ENCODE data around the gene RASEF.

The RASEF gene

DNA sequence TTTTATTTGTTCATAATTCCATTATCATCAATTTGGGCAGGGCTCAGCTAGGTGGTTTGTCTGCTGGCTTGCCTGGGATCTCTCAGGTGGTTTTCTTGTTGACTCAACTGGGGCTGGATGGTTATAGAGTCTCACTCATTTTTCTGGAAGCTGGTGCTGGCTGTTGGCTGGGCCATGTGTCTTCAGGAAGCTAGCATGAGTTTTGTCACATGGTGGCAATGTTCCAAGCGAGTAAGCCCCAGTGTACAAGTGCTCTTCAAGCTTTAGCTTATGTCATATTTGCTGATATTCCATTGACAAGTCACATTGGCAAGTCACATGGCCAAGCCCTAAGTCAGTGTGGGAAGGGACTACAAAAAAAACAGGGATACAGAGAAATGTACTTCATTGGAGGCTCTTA is 2.3 kb upstream of the RASEF start:
- in situ Hi-C loops (cut with HindIII; ENCODE audit: low pct_ligation_motif_present, low sequenced_read_pairs): no loop called here
- H3K36me3 ChIP-seq (replicated peaks): no peaks in the 10 kb centered on the region
- no peak for DNase-seq
- no peak overlapping the region for H3K4me3 ChIP-seq (ENCODE audit: low read depth, low read length)
- peaks cover 28% of the 10 kb centered on the region for H3K27me3 ChIP-seq (replicated peaks)
- TF ChIP-seq, protein P1, sequence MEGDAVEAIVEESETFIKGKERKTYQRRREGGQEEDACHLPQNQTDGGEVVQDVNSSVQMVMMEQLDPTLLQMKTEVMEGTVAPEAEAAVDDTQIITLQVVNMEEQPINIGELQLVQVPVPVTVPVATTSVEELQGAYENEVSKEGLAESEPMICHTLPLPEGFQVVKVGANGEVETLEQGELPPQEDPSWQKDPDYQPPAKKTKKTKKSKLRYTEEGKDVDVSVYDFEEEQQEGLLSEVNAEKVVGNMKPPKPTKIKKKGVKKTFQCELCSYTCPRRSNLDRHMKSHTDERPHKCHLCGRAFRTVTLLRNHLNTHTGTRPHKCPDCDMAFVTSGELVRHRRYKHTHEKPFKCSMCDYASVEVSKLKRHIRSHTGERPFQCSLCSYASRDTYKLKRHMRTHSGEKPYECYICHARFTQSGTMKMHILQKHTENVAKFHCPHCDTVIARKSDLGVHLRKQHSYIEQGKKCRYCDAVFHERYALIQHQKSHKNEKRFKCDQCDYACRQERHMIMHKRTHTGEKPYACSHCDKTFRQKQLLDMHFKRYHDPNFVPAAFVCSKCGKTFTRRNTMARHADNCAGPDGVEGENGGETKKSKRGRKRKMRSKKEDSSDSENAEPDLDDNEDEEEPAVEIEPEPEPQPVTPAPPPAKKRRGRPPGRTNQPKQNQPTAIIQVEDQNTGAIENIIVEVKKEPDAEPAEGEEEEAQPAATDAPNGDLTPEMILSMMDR (IDR thresholded peaks at IDR 0.05; ENCODE audit: low read depth, low read length, missing control alignments): no peak
- no peak overlapping the region for H3K27ac ChIP-seq

DNA sequence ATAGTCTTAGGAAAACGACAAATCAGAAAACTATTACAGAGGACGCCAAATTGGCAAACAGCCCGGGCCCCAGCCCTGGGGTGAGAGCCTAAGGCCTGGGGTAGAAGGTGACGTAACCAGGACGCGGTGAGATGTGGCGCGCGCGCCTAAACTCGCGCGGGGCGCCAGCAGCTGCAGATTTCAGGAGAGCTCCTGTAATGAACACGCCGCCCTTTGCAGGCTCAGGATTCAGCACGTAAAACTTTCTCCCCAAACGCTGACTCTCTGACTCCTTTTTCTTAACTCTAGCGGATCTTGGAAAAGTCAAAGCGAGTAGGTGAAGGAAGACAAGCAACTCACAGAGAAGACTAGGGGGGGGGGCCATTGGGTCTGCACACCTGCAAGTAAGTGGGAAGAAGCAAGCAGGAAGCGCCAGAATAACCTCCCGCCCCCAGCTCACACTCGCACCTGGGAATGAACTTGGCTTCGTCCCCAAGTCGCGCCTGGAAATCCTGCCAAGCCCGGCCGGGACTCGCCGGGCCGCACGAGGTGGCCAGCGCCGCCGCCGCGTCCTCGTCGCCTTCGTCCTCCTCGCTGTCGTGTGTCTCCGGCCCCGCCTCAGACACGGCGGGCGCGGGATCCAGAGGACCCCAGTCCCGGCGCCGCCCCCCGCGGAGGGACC is 822 bp downstream of the RASEF start:
- H3K27me3 ChIP-seq (replicated peaks): peaks cover 28% of the 10 kb centered on the region
- peak overlapping the region; percentile 52 for H3K4me3 ChIP-seq (ENCODE audit: low read depth, low read length)
- no peak for DNase-seq
- no peaks in the 10 kb centered on the region for H3K36me3 ChIP-seq (replicated peaks)
- H3K27ac ChIP-seq: no peak overlapping the region
- TF ChIP-seq, protein P1 (IDR thresholded peaks at IDR 0.05; ENCODE audit: low read depth, low read length, missing control alignments): no peak
- in situ Hi-C loops (cut with HindIII; ENCODE audit: low pct_ligation_motif_present, low sequenced_read_pairs): no loop called here

DNA sequence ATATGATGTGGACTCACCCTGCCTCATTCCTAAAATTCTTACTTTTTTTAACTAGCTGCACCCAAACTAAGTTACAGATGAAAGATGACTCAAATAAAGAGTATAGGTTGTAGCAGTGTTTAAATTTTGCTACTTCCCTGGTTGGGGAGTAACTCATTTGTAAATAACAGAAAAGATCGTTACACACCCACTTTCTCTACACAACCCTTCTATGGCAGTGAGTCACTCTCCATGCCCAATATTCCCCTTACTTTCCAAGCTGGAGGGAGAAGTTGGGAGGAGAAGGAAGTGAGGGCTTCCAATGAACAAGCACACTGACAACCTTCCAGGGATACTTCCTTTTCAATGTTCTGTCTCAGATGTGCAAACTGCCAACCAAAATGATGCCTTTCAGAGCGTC is 1.9 kb downstream of the RASEF start:
- TF ChIP-seq, protein P1 (IDR thresholded peaks at IDR 0.05; ENCODE audit: low read depth, low read length, missing control alignments): no peak
- Histone ChIP-seq H3K4me3 (ENCODE audit: low read depth, low read length) (no peak overlapping the region), H3K27ac (no peak overlapping the region)

DNA sequence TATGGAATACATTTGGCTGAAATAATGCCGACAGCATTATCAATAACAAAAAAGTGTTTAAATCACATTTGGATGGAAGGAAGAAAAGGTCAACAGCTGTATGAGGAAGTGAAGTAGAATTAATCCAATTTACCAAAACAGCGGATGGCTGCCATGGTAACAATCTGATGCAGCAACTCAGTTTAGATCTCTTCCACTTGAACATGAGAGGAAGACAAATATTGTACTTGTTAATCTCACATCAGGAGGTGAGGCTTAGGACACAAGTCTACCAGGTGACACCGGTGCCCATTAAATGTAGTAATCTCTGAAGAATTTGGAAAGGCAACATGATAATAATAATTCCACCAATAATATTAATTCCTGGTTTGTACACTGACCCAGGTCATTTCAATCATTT is 2.4 kb downstream of the RASEF start:
- DNase-seq: no peak
- in situ Hi-C loops (cut with HindIII; ENCODE audit: low pct_ligation_motif_present, low sequenced_read_pairs): no loop called here
- Histone ChIP-seq H3K36me3 (replicated peaks) (no peaks in the 10 kb centered on the region), H3K27me3 (replicated peaks) (peaks cover 28% of the 10 kb centered on the region), H3K4me3 (ENCODE audit: low read depth, low read length) (no peak overlapping the region), H3K27ac (no peak overlapping the region)
- TF ChIP-seq, protein P1 (IDR thresholded peaks at IDR 0.05; ENCODE audit: low read depth, low read length, missing control alignments): no peak

More for the DNA sequence above, 1.9 kb downstream of the RASEF start:
- DNase-seq: no peak
- Histone ChIP-seq H3K36me3 (replicated peaks) (no peaks in the 10 kb centered on the region), H3K27me3 (replicated peaks) (peaks cover 28% of the 10 kb centered on the region)
- in situ Hi-C loops (cut with HindIII; ENCODE audit: low pct_ligation_motif_present, low sequenced_read_pairs): no loop called here

DNA sequence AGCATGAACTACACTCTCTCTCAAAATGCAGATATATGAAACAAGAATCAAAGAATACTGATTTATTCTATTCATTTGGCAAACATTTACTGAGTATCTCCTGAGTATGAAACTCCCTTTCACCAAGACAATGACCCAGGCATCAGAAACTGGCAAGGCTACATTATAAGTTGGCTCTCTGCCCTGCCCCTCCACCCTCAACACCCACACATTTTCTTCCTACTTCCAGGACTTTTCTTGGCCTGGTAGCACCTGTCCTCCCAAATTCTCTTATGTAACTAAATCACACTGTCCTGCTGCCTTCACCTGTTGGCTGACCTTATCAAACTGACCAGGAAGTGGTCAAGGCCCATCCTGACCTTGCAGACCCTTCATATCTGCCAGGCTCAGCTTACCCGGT is 3.5 kb downstream of the RASEF start:
- TF ChIP-seq, protein P1 (IDR thresholded peaks at IDR 0.05; ENCODE audit: low read depth, low read length, missing control alignments): no peak
- H3K36me3 ChIP-seq (replicated peaks): no peaks in the 10 kb centered on the region
- H3K27ac ChIP-seq: no peak overlapping the region
- no peak overlapping the region for H3K4me3 ChIP-seq (ENCODE audit: low read depth, low read length)
- in situ Hi-C loops (cut with HindIII; ENCODE audit: low pct_ligation_motif_present, low sequenced_read_pairs): no loop called here
- H3K27me3 ChIP-seq (replicated peaks): peaks cover 28% of the 10 kb centered on the region
- no peak for DNase-seq

DNA sequence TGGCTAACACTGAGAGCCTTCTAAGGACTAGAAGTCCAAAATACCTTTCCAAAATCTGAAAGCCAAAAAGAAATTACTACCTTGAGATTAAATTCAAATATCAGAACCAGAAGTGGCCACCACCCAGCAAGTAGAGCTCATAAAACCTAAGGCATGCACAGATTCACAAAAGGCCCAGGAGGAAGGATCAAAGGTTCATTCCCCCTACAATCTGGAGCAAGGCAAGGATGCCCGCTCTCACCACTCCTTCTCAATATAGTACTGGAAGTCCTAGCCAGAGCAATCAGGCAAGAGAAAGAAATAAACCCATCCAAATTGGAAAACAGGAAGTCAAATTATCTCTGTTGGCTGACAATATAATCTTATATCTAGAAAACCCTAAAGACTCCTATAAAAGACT is 6.0 kb downstream of the RASEF start:
- Histone ChIP-seq H3K4me3 (ENCODE audit: low read depth, low read length) (no peak overlapping the region), H3K27ac (no peak overlapping the region), H3K36me3 (replicated peaks) (no peaks in the 10 kb centered on the region), H3K27me3 (replicated peaks) (peaks cover 12% of the 10 kb centered on the region)
- DNase-seq: no peak
- in situ Hi-C loops (cut with HindIII; ENCODE audit: low pct_ligation_motif_present, low sequenced_read_pairs): no loop called here
- TF ChIP-seq, protein P1 (IDR thresholded peaks at IDR 0.05; ENCODE audit: low read depth, low read length, missing control alignments): no peak

All from brain microvascular endothelial cell (primary cell).